Rectal smooth muscle tissue (tissue), 1 donor: ENCODE results near the gene IL4I1.

Experiments used
- H3K27ac ChIP-seq: one replicate; pipeline ENCODE4 v1.7.0; 2013; ENCODE audit warnings: low read depth, low read length, inconsistent platforms
- H3K27me3 ChIP-seq: one replicate; pipeline ENCODE4 v1.7.0; 2013; ENCODE audit warnings: low read length; ENCODE audit not compliant: control insufficient read depth, insufficient read depth
- H3K36me3 ChIP-seq: one replicate; pipeline ENCODE4 v1.7.0; 2013; ENCODE audit warnings: low read length; ENCODE audit not compliant: control insufficient read depth, insufficient read depth
- H3K4me1 ChIP-seq: one replicate; pipeline ENCODE4 v1.7.0; 2013; ENCODE audit warnings: low read length; ENCODE audit not compliant: control insufficient read depth, insufficient read depth
- H3K4me3 ChIP-seq: one replicate; pipeline ENCODE4 v1.7.0; 2013; ENCODE audit warnings: low read length
- H3K9ac ChIP-seq: one replicate; pipeline ENCODE4 v1.7.0; 2013; ENCODE audit warnings: low read length

IL4I1 gene

GRCh38 chr19:49906879-49907564 is 10.3 kb upstream of the IL4I1 start:
- no peaks in the 10 kb centered on the region for H3K27me3 ChIP-seq
- H3K9ac ChIP-seq, result no peak overlapping the region
- H3K4me3 ChIP-seq, result no peak overlapping the region
- no peak overlapping the region for H3K27ac ChIP-seq
- H3K36me3 ChIP-seq, result peaks cover 12% of the 10 kb centered on the region
- no peaks in the 10 kb centered on the region for H3K4me1 ChIP-seq

- H3K36me3 ChIP-seq, result peaks cover 11% of the 10 kb centered on the region
- H3K4me1 ChIP-seq, result no peaks in the 10 kb centered on the region
- no peak overlapping the region for H3K4me3 ChIP-seq
- no peak overlapping the region for H3K27ac ChIP-seq
- no peak overlapping the region for H3K9ac ChIP-seq
- H3K27me3 ChIP-seq, result no peaks in the 10 kb centered on the region
These were observed 7.4 kb upstream of the IL4I1 start for GRCh38 chr19:49904136-49904535.

GRCh38 chr19:49895566-49896297 is 955 bp downstream of the IL4I1 start:
- H3K27ac ChIP-seq, result no peak overlapping the region
- no peaks in the 10 kb centered on the region for H3K36me3 ChIP-seq
- no peak overlapping the region for H3K9ac ChIP-seq
- H3K4me3 ChIP-seq, result no peak overlapping the region
- H3K4me1 ChIP-seq, result no peaks in the 10 kb centered on the region
- no peaks in the 10 kb centered on the region for H3K27me3 ChIP-seq

GRCh38 chr19:49894879-49895565 is 1.7 kb downstream of the IL4I1 start:
- Histone ChIP-seq H3K27me3 (no peaks in the 10 kb centered on the region), H3K36me3 (no peaks in the 10 kb centered on the region), H3K9ac (no peak overlapping the region), H3K4me1 (no peaks in the 10 kb centered on the region), H3K4me3 (no peak overlapping the region), H3K27ac (no peak overlapping the region)

GRCh38 chr19:49894011-49894664 is 2.5 kb downstream of the IL4I1 start:
- no peak overlapping the region for H3K9ac ChIP-seq
- H3K4me3 ChIP-seq, result no peak overlapping the region
- H3K4me1 ChIP-seq, result no peaks in the 10 kb centered on the region

GRCh38 chr19:49892716-49893115 is 4.0 kb downstream of the IL4I1 start:
- H3K9ac ChIP-seq, result no peak overlapping the region

More at GRCh38 chr19:49894011-49894664, 2.5 kb downstream of the IL4I1 start:
- Histone ChIP-seq H3K27ac (no peak overlapping the region), H3K36me3 (no peaks in the 10 kb centered on the region), H3K27me3 (no peaks in the 10 kb centered on the region)

GRCh38 chr19:49891393-49891792 is 5.3 kb downstream of the IL4I1 start:
- H3K9ac ChIP-seq, result no peak overlapping the region
- no peaks in the 10 kb centered on the region for H3K36me3 ChIP-seq
- no peaks in the 10 kb centered on the region for H3K4me1 ChIP-seq
- no peaks in the 10 kb centered on the region for H3K27me3 ChIP-seq
- H3K4me3 ChIP-seq, result no peak overlapping the region
- H3K27ac ChIP-seq, result no peak overlapping the region

More at GRCh38 chr19:49892716-49893115, 4.0 kb downstream of the IL4I1 start:
- Histone ChIP-seq H3K4me3 (no peak overlapping the region), H3K36me3 (no peaks in the 10 kb centered on the region), H3K4me1 (no peaks in the 10 kb centered on the region), H3K27me3 (no peaks in the 10 kb centered on the region), H3K27ac (no peak overlapping the region)

- H3K4me3 ChIP-seq, result peak overlapping the region; percentile 38
- no peak overlapping the region for H3K9ac ChIP-seq
- no peaks in the 10 kb centered on the region for H3K36me3 ChIP-seq
- H3K27ac ChIP-seq, result no peak overlapping the region
- no peaks in the 10 kb centered on the region for H3K27me3 ChIP-seq
- no peaks in the 10 kb centered on the region for H3K4me1 ChIP-seq
These were observed 6.1 kb downstream of the IL4I1 start for GRCh38 chr19:49890349-49891311.

- Histone ChIP-seq H3K4me3 (peak overlapping the region; percentile 38), H3K4me1 (no peaks in the 10 kb centered on the region), H3K27ac (no peak overlapping the region), H3K9ac (no peak overlapping the region), H3K36me3 (peaks cover 1% of the 10 kb centered on the region), H3K27me3 (no peaks in the 10 kb centered on the region)
These were observed 6.9 kb downstream of the IL4I1 start for GRCh38 chr19:49889687-49890348.

- H3K9ac ChIP-seq, result no peak overlapping the region
- no peak overlapping the region for H3K27ac ChIP-seq
- no peaks in the 10 kb centered on the region for H3K27me3 ChIP-seq
- no peaks in the 10 kb centered on the region for H3K4me1 ChIP-seq
- H3K36me3 ChIP-seq, result peaks cover 8% of the 10 kb centered on the region
- no peak overlapping the region for H3K4me3 ChIP-seq
These were observed 7.5 kb downstream of the IL4I1 start for GRCh38 chr19:49889038-49889686.

GRCh38 chr19:49888510-49888824 is 8.2 kb downstream of the IL4I1 start:
- Histone ChIP-seq H3K27me3 (no peaks in the 10 kb centered on the region), H3K9ac (no peak overlapping the region), H3K4me3 (no peak overlapping the region), H3K36me3 (peaks cover 15% of the 10 kb centered on the region), H3K27ac (no peak overlapping the region), H3K4me1 (no peaks in the 10 kb centered on the region)
